Keratinocyte (primary cell): ENCODE measurements around the gene MAPRE3.

ENCODE experiments used
- EZH2 ChIP-seq: IDR thresholded peaks from one replicate; pipeline ENCODE4 v1.6.1; 2012; ENCODE audit warnings: inconsistent platforms, mild to moderate bottlenecking, low read length, moderate library complexity
- TF ChIP-seq, protein P1 (sequence below), 3 experiments: IDR thresholded peaks in 1 of 3; conservative IDR thresholded peaks in 1 of 3; optimal IDR thresholded peaks in 1 of 3; 2 replicates in 2 of 3; 3 replicates in 1 of 3; pipeline versions ENCODE3 to v1.5.1; 2011; ENCODE audit warnings: low read length in 3 of 3, mild to moderate bottlenecking in 3 of 3, moderate library complexity in 2 of 3, control low read depth in 1 of 3, inconsistent platforms in 1 of 3; ENCODE audit not compliant: insufficient read depth in 2 of 3; ENCODE audit errors: extremely low read depth in 1 of 3

DNA sequence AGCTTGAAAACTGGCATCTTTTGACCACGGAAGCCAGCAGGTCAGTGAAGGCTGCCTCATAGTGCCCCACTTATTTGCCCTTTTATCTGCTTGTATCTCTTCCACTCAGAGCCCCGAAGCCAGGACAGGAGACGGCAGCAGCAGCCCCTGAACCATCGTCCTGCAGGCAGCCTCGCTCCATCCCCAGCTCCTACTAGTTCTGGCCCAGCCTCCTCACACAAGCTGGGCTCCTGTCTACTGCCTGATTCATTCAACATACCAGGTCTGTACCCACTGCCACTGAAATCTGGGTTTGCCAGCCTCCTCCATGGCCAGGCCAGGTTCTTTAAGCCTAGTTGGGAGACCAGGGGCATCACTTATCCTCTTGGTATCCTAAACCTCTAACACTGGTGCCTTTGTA is 96.9 kb downstream of the MAPRE3 start:
- TF ChIP-seq, protein P1, sequence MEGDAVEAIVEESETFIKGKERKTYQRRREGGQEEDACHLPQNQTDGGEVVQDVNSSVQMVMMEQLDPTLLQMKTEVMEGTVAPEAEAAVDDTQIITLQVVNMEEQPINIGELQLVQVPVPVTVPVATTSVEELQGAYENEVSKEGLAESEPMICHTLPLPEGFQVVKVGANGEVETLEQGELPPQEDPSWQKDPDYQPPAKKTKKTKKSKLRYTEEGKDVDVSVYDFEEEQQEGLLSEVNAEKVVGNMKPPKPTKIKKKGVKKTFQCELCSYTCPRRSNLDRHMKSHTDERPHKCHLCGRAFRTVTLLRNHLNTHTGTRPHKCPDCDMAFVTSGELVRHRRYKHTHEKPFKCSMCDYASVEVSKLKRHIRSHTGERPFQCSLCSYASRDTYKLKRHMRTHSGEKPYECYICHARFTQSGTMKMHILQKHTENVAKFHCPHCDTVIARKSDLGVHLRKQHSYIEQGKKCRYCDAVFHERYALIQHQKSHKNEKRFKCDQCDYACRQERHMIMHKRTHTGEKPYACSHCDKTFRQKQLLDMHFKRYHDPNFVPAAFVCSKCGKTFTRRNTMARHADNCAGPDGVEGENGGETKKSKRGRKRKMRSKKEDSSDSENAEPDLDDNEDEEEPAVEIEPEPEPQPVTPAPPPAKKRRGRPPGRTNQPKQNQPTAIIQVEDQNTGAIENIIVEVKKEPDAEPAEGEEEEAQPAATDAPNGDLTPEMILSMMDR (optimal IDR thresholded peaks at IDR 0.05 in 1 of 3, IDR thresholded peaks at IDR 0.05 in 1 of 3, conservative IDR thresholded peaks at IDR 0.05 in 1 of 3; ENCODE audit: extremely low read depth in 1 of 3, insufficient read depth in 2 of 3, low read length in 3 of 3): no peak
- no peak for TF ChIP-seq EZH2
